ENCODE results near the gene URI1.
A peak's percentile ranks its signal among the peaks of the same experiment; 100 is the strongest.
"Not testable (repeated sequence)": the region's sequence is repeated elsewhere in the genome, so short reads cannot be mapped to it uniquely, and the experiment has no call there.

URI1 gene

GRCh38 chr19:30041931-30042330, 99.9 kb downstream of the URI1 start:
- not testable (repeated sequence) for H3K9me3 ChIP-seq (ENCODE audit: control insufficient read depth, low read length); H3K36me3 ChIP-seq (ENCODE audit: control insufficient read depth, insufficient read depth, low read length); H3K4me1 ChIP-seq (ENCODE audit: control insufficient read depth, insufficient read depth, low read length, poor library complexity, severe bottlenecking); H3K4me3 ChIP-seq (ENCODE audit: extremely low read depth, insufficient read depth, low read length, poor library complexity, severe bottlenecking); H3K27ac ChIP-seq (ENCODE audit: low read depth, low read length, severe bottlenecking)
- 92 to 93% methylated on average over 6 of the region's 6 CpGs for WGBS, 2 experiments (ENCODE audit: insufficient coverage in 2 of 2)

- not testable (repeated sequence) for H3K9me3 ChIP-seq (ENCODE audit: control insufficient read depth, low read length); H3K27ac ChIP-seq (ENCODE audit: low read depth, low read length, severe bottlenecking); H3K36me3 ChIP-seq (ENCODE audit: control insufficient read depth, insufficient read depth, low read length); H3K4me1 ChIP-seq (ENCODE audit: control insufficient read depth, insufficient read depth, low read length, poor library complexity, severe bottlenecking); H3K4me3 ChIP-seq (ENCODE audit: extremely low read depth, insufficient read depth, low read length, poor library complexity, severe bottlenecking)
Measured at GRCh38 chr19:30043008-30043407, 101.0 kb downstream of the URI1 start.

- Histone ChIP-seq H3K4me1 (ENCODE audit: control insufficient read depth, insufficient read depth, low read length, poor library complexity, severe bottlenecking) (no peaks in the 10 kb centered on the region), H3K9me3 (ENCODE audit: control insufficient read depth, low read length) (no peaks in the 10 kb centered on the region), H3K36me3 (ENCODE audit: control insufficient read depth, insufficient read depth, low read length) (no peaks in the 10 kb centered on the region), H3K27ac (ENCODE audit: low read depth, low read length, severe bottlenecking) (no peak overlapping the region), H3K4me3 (ENCODE audit: extremely low read depth, insufficient read depth, low read length, poor library complexity, severe bottlenecking) (no peak overlapping the region)
- 92 to 98% methylated on average over 12 of the region's 13 CpGs for WGBS, 2 experiments (ENCODE audit: insufficient coverage in 2 of 2)
Measured at GRCh38 chr19:30044273-30045248, 102.5 kb downstream of the URI1 start.

- H3K27ac ChIP-seq (ENCODE audit: low read depth, low read length, severe bottlenecking): no peak overlapping the region
- H3K9me3 ChIP-seq (ENCODE audit: control insufficient read depth, low read length): no peaks in the 10 kb centered on the region
- H3K4me3 ChIP-seq (ENCODE audit: extremely low read depth, insufficient read depth, low read length, poor library complexity, severe bottlenecking): no peak overlapping the region
- no peaks in the 10 kb centered on the region for H3K36me3 ChIP-seq (ENCODE audit: control insufficient read depth, insufficient read depth, low read length)
- WGBS, 2 experiments (ENCODE audit: insufficient coverage in 2 of 2): 60 to 71% methylated on average over 1 to 3 of the region's 4 CpGs
- H3K4me1 ChIP-seq (ENCODE audit: control insufficient read depth, insufficient read depth, low read length, poor library complexity, severe bottlenecking): no peaks in the 10 kb centered on the region
Measured at GRCh38 chr19:30046522-30046921, 104.5 kb downstream of the URI1 start.

- Histone ChIP-seq H3K9me3 (ENCODE audit: control insufficient read depth, low read length) (no peaks in the 10 kb centered on the region), H3K4me1 (ENCODE audit: control insufficient read depth, insufficient read depth, low read length, poor library complexity, severe bottlenecking) (no peaks in the 10 kb centered on the region), H3K4me3 (ENCODE audit: extremely low read depth, insufficient read depth, low read length, poor library complexity, severe bottlenecking) (no peak overlapping the region), H3K36me3 (ENCODE audit: control insufficient read depth, insufficient read depth, low read length) (no peaks in the 10 kb centered on the region), H3K27ac (ENCODE audit: low read depth, low read length, severe bottlenecking) (no peak overlapping the region)
- 96 to 97% methylated on average over 7 to 8 of the region's 8 CpGs for WGBS, 2 experiments (ENCODE audit: insufficient coverage in 2 of 2)
Measured at GRCh38 chr19:30047432-30047831, 105.4 kb downstream of the URI1 start.

GRCh38 chr19:30049226-30049625, 107.2 kb downstream of the URI1 start:
- no peaks in the 10 kb centered on the region for H3K9me3 ChIP-seq (ENCODE audit: control insufficient read depth, low read length)
- 93 to 94% methylated on average over 3 to 4 of the region's 4 CpGs for WGBS, 2 experiments (ENCODE audit: insufficient coverage in 2 of 2)
- no peaks in the 10 kb centered on the region for H3K36me3 ChIP-seq (ENCODE audit: control insufficient read depth, insufficient read depth, low read length)
- H3K27ac ChIP-seq (ENCODE audit: low read depth, low read length, severe bottlenecking): no peak overlapping the region
- no peak overlapping the region for H3K4me3 ChIP-seq (ENCODE audit: extremely low read depth, insufficient read depth, low read length, poor library complexity, severe bottlenecking)
- no peaks in the 10 kb centered on the region for H3K4me1 ChIP-seq (ENCODE audit: control insufficient read depth, insufficient read depth, low read length, poor library complexity, severe bottlenecking)

- H3K4me1 ChIP-seq (ENCODE audit: control insufficient read depth, insufficient read depth, low read length, poor library complexity, severe bottlenecking): no peaks in the 10 kb centered on the region
- peak overlapping the region; percentile 20 for H3K27ac ChIP-seq (ENCODE audit: low read depth, low read length, severe bottlenecking)
- no peak overlapping the region for H3K4me3 ChIP-seq (ENCODE audit: extremely low read depth, insufficient read depth, low read length, poor library complexity, severe bottlenecking)
- H3K9me3 ChIP-seq (ENCODE audit: control insufficient read depth, low read length): no peaks in the 10 kb centered on the region
- 93% methylated on average over 8 to 10 of the region's 13 CpGs for WGBS, 2 experiments (ENCODE audit: insufficient coverage in 2 of 2)
- H3K36me3 ChIP-seq (ENCODE audit: control insufficient read depth, insufficient read depth, low read length): no peaks in the 10 kb centered on the region
Measured at GRCh38 chr19:30049846-30050667, 108.0 kb downstream of the URI1 start.

- Histone ChIP-seq H3K4me3 (ENCODE audit: extremely low read depth, insufficient read depth, low read length, poor library complexity, severe bottlenecking) (no peak overlapping the region), H3K9me3 (ENCODE audit: control insufficient read depth, low read length) (no peaks in the 10 kb centered on the region), H3K4me1 (ENCODE audit: control insufficient read depth, insufficient read depth, low read length, poor library complexity, severe bottlenecking) (no peaks in the 10 kb centered on the region), H3K36me3 (ENCODE audit: control insufficient read depth, insufficient read depth, low read length) (no peaks in the 10 kb centered on the region), H3K27ac (ENCODE audit: low read depth, low read length, severe bottlenecking) (no peak overlapping the region)
- 92 to 94% methylated on average over 13 to 15 of the region's 18 CpGs for WGBS, 2 experiments (ENCODE audit: insufficient coverage in 2 of 2)
Measured at GRCh38 chr19:30052122-30053075, 110.4 kb downstream of the URI1 start.

GRCh38 chr19:30053558-30053957, 111.5 kb downstream of the URI1 start:
- no peak overlapping the region for H3K27ac ChIP-seq (ENCODE audit: low read depth, low read length, severe bottlenecking)
- no peaks in the 10 kb centered on the region for H3K36me3 ChIP-seq (ENCODE audit: control insufficient read depth, insufficient read depth, low read length)
- no peaks in the 10 kb centered on the region for H3K4me1 ChIP-seq (ENCODE audit: control insufficient read depth, insufficient read depth, low read length, poor library complexity, severe bottlenecking)
- 84 to 95% methylated on average over 6 to 12 of the region's 18 CpGs for WGBS, 2 experiments (ENCODE audit: insufficient coverage in 2 of 2)
- H3K4me3 ChIP-seq (ENCODE audit: extremely low read depth, insufficient read depth, low read length, poor library complexity, severe bottlenecking): no peak overlapping the region
- no peaks in the 10 kb centered on the region for H3K9me3 ChIP-seq (ENCODE audit: control insufficient read depth, low read length)

- no peaks in the 10 kb centered on the region for H3K36me3 ChIP-seq (ENCODE audit: control insufficient read depth, insufficient read depth, low read length)
- no peaks in the 10 kb centered on the region for H3K9me3 ChIP-seq (ENCODE audit: control insufficient read depth, low read length)
- H3K4me1 ChIP-seq (ENCODE audit: control insufficient read depth, insufficient read depth, low read length, poor library complexity, severe bottlenecking): no peaks in the 10 kb centered on the region
- no peak overlapping the region for H3K4me3 ChIP-seq (ENCODE audit: extremely low read depth, insufficient read depth, low read length, poor library complexity, severe bottlenecking)
- H3K27ac ChIP-seq (ENCODE audit: low read depth, low read length, severe bottlenecking): no peak overlapping the region
- no CpG with 5 or more reads among the region's 2 CpGs for WGBS, 2 experiments (ENCODE audit: insufficient coverage in 2 of 2)
Measured at GRCh38 chr19:30054210-30054609, 112.2 kb downstream of the URI1 start.

Measured in mesodermal cell (in vitro differentiated cells).